GM20000 (cell line): ENCODE data around the gene NEURL1.

Experiments
- DNase-seq: peaks from one replicate; pipeline ENCODE4 v3.0.0; 2012; ENCODE audit warnings: low spot score
- CTCF ChIP-seq: IDR thresholded peaks from 2 replicates; pipeline ENCODE4 v1.5.1; 2012; ENCODE audit warnings: mild to moderate bottlenecking, control low read depth; ENCODE audit errors: extremely low read depth, missing control alignments

The NEURL1 gene

DNA sequence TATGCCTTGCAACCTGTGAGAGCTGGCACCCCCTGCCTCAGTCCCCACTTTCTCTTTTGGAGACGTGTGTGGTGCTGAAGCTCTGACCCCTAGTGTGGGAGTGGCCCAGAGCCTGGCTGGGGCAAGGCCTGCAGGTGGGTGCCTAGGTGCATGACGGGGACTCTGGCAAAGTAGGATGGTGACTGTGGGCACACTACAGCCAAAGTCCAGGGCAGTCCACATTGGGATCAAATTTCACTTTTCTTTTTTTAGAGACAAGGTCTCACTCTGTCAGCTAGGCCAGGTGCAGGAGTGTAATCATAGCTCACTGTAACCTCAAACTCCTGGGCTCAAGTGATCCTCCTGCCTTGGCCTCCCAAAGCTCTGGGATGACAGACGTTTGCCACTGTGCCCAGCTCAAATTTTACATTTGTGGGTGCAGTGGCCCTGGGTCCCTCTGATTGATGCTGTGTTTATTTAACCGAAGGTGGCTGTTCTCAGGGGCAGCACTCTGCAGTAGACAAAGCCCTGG, 52.3 kb downstream of the NEURL1 start:
- DNase-seq, result peak; percentile 2
- no peak for TF ChIP-seq CTCF

- DNase-seq, result peak; percentile 3
- no peak for TF ChIP-seq CTCF
Observed at GRCh38 chr10:103546401-103546800, 52.9 kb downstream of the NEURL1 start.

DNA sequence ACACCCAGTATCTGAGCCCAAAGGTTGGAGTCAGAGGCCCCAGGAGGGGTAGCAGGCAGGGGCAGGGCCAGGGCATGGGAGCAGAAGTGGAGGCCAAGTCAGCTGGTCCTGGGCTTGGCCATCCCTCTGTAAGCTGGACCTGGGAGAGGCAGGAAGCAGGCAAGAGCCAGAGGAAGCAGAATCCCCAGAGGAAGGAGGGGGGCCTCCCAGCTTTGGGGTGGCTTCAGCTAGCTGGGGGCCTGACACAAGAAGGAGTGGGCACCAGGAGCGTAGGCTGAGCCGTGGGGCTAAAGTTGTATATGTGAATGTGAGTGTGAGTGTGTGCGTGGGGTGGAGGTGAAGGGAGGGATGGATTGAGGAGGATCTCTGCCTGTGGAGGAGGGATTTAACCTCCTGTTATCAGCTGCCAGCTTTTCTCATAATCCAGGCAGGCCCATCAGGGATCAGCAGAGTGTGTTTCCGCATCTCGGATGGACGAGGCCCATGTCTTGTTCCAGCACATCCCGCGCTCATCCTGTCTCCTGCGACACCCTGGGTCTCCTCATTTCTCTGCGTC, 54.0 kb downstream of the NEURL1 start:
- no peak for TF ChIP-seq CTCF
- peak; percentile 3 for DNase-seq

DNA sequence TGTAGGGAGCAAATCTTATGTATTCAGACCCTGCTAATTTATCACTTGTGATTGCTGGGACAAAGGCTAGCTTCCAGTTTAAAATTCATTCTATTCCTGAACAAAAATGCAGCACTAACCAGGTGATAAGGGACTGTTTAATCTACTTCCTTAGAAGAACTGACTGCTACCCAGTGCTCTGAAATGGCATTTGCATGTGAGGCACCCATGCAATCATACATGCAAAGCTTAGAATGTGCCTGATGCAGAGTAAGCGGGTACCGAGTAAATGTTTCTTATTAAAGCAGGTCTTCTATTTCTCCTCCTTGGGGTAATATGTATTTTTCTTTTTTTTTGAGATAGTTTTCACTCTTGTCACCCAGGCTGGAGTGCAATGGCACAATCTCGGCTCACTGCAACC, 54.5 kb downstream of the NEURL1 start:
- DNase-seq, result peak; percentile 10
- TF ChIP-seq CTCF, result no peak

- DNase-seq, result peak; percentile 2
- TF ChIP-seq CTCF, result no peak
Observed at GRCh38 chr10:103548581-103549348, 55.3 kb downstream of the NEURL1 start.

- no peak for TF ChIP-seq CTCF
- no peak for DNase-seq
Observed at GRCh38 chr10:103549349-103549685, 55.8 kb downstream of the NEURL1 start.

DNA sequence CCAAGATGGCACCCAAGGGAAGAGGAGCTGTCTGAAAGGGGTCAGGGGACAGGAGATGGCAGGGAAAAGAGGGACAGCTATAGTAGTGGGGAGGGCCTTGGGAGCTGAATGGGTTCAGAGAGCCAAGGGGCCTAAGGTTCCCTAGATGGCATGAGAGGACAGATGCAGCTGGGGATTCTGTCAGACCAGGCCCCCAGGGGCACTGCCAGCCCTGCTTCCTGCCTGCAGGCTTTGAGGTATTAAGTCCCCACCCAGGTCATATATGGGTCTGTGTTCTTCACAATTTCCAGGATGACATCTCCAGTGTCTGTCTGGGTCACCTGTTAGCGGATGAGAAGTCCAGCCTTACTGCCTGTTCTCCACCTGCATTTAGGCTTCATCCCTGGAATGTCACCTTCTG, 56.7 kb downstream of the NEURL1 start:
- DNase-seq, result peak; percentile 3
- no peak for TF ChIP-seq CTCF
